Adrenal gland (tissue), 12 donors: Measurements from ENCODE around the gene ITCH. TPM values are rescaled to one million over a fixed set of nuclear protein-coding genes. Genes with fewer than 3 reads are reported as not detected.
A peak's percentile ranks its signal among the peaks of the same experiment; 100 is the strongest.
"Not testable (repeated sequence)": the region's sequence is repeated elsewhere in the genome, so short reads cannot be mapped to it uniquely, and the experiment has no call there.

ENCODE experiments used
- DNase-seq, 7 donors: peaks; one replicate each; pipeline ENCODE4 v3.0.0-alpha.2; 2019 to 2020
- H3K27ac ChIP-seq, 5 donors: fragments of 200-600 bp; sonication (generic) in 4 of 5; 1 replicate in 3 of 5; 2 replicates in 2 of 5; pipeline versions ENCODE4 v1.5.1 to v1.8.0; 2016 to 2020; ENCODE audit warnings: mild to moderate bottlenecking in 1 of 5
- H3K27me3 ChIP-seq: fragments of 200-600 bp; 2 replicates; pipeline ENCODE4 v1.8.0; 2021
- H3K36me3 ChIP-seq, 2 donors: fragments of 200-600 bp; replicated peaks in 1 of 2; 1 replicate in 1 of 2; 2 replicates in 1 of 2; pipeline versions ENCODE4 v1.5.1 to v1.8.0; 2018 to 2022
- H3K4me1 ChIP-seq, 2 donors: fragments of 200-600 bp; replicated peaks in 1 of 2; 1 replicate in 1 of 2; 2 replicates in 1 of 2; pipeline versions ENCODE4 v1.5.1 to v1.8.0; 2018 to 2021
- H3K4me3 ChIP-seq, 4 donors: fragments of 200-600 bp; sonication (generic) in 3 of 4; one replicate each; pipeline ENCODE4 v1.5.1; 2016 to 2018
- H3K9me3 ChIP-seq, 3 donors: fragments of 200-600 bp; sonication (generic) in 1 of 3; replicated peaks in 1 of 3; 1 replicate in 2 of 3; 2 replicates in 1 of 3; pipeline versions ENCODE4 v1.5.1 to v1.8.0; 2016 to 2021
- CTCF ChIP-seq, 6 experiments: fragments of 450-650 bp in 4 of 6; fragments of 200-600 bp in 2 of 6; sonication (generic) in 1 of 6; IDR thresholded peaks; 1 replicate in 5 of 6; 2 replicates in 1 of 6; pipeline versions ENCODE4 v1.5.1 to v1.8.0; 2016 to 2021; ENCODE audit warnings: antibody characterized with exemption in 6 of 6, mild to moderate bottlenecking in 2 of 6, moderate library complexity in 1 of 6
- POLR2A ChIP-seq, 2 donors: fragments of 450-650 bp; IDR thresholded peaks; one replicate each; pipeline ENCODE4 v1.6.1; 2017; ENCODE audit warnings: antibody characterized with exemption in 2 of 2, mild to moderate bottlenecking in 2 of 2, moderate library complexity in 1 of 2
- WGBS, 4 donors: extraction: QIAGEN DNeasy Blood & Tissue Kit in 2 of 4; methylation state at CpG; one replicate each; pipeline versions ENCODE4 v1.1.5 to v1.1.7; 2013 to 2017; 5-methylcytosine and 5-hydroxymethylcytosine counted together
- intact Hi-C, 2 donors: fragments of 100-400 bp; cut with DNase I; formaldehyde crosslinking; loops; one replicate each; pipeline versions ENCODE4 v1.14.1 to v1.15.0; 2022 to 2023
- polyA plus RNA-seq, 3 donors: library from polyadenylated mRNA; stranded (reverse); fragments of 200-250 nt in 2 of 3; fragments of 350-450 nt in 1 of 3; fragmentation: Illumina TruSeq in 1 of 3; extraction: RNeasy Lipid Tissue Mini Kit (QIAGEN cat#74804) in 1 of 3; gene quantifications; one replicate each; pipeline ENCODE4 v1.2.3, GENCODE V29; 2013 to 2014
- total RNA-seq, 9 donors: library from RNA; depleted of rRNA in 4 of 9; stranded (reverse); fragments of >200 nt in 4 of 9; fragments of 120-200 nt in 1 of 9; fragmentation: NEBNext Ultra II Directional in 1 of 9; extraction: Animal tissue kit (Norgen Biotek cat#: 25700) in 1 of 9; gene quantifications; one replicate each; pipeline versions ENCODE4 v1.1.0 to v1.2.4, GENCODE V29; 2013 to 2023
- donor health status: healthy with polysubstance abuse.
- donor health status: Bipolar disorder and iron deficiency.
- donor health status: DM: yes; HTN: yes; CAD: no.
- donor health status: DM: no; HTN: no; CAD: no.
- donor health status: DM: no; HTN: no; CAD: no.
- donor health status: DM: yes; HTN: yes; CAD: no.

ITCH gene
- total and polyA plus RNA-seq, 12 donors, result 5.8 to 67.6 (median 52.7) TPM

GRCh38 chr20:34403063-34403827, 40.2 kb downstream of the ITCH start:
- Histone ChIP-seq H3K9me3 (no peaks in the 10 kb centered on the region), H3K27me3 (no peaks in the 10 kb centered on the region), H3K4me1 (peaks cover 16 to 41% of the 10 kb centered on the region in 2 donors), H3K27ac (no peak overlapping the region), H3K4me3 (no peak overlapping the region), H3K36me3 (peaks cover 0 to 1% of the 10 kb centered on the region in 2 donors)
- DNase-seq, result no peak
- TF ChIP-seq POLR2A (IDR thresholded peaks at IDR 0.05) (no peak), CTCF (IDR thresholded peaks at IDR 0.05) (no peak)
- WGBS, 4 donors, result 80 to 86% (median 84%) methylated on average over 4 of the region's 4 CpGs
- intact Hi-C loops, result no loop called here

GRCh38 chr20:34403908-34404307, 40.8 kb downstream of the ITCH start:
- WGBS, 4 donors, result 76 to 86% (median 85%) methylated on average over 1 of the region's 1 CpG
- no peaks in the 10 kb centered on the region for H3K36me3 ChIP-seq
- peaks cover 16 to 41% of the 10 kb centered on the region in 2 donors for H3K4me1 ChIP-seq
- no peak for DNase-seq
- intact Hi-C loops, result no loop called here
- no peaks in the 10 kb centered on the region for H3K9me3 ChIP-seq
- H3K4me3 ChIP-seq, result no peak overlapping the region
- no peaks in the 10 kb centered on the region for H3K27me3 ChIP-seq
- H3K27ac ChIP-seq, result no peak overlapping the region
- TF ChIP-seq POLR2A (IDR thresholded peaks at IDR 0.05), result no peak
- no peak for TF ChIP-seq CTCF (IDR thresholded peaks at IDR 0.05)

- intact Hi-C loops, result no loop called here
- Histone ChIP-seq H3K4me1 (peaks cover 16 to 41% of the 10 kb centered on the region in 2 donors), H3K36me3 (peaks cover 0 to 8% of the 10 kb centered on the region in 2 donors), H3K27ac (no peak overlapping the region), H3K27me3 (no peaks in the 10 kb centered on the region), H3K4me3 (no peak overlapping the region), H3K9me3 (no peaks in the 10 kb centered on the region)
- TF ChIP-seq POLR2A (IDR thresholded peaks at IDR 0.05) (no peak), CTCF (IDR thresholded peaks at IDR 0.05) (no peak)
- WGBS, 4 donors, result 88 to 100% (median 99%) methylated on average over 1 of the region's 1 CpG
- DNase-seq, result no peak
Measured at GRCh38 chr20:34404803-34405202, 41.7 kb downstream of the ITCH start.

GRCh38 chr20:34405247-34405651, 42.2 kb downstream of the ITCH start:
- peaks cover 16 to 41% of the 10 kb centered on the region in 2 donors for H3K4me1 ChIP-seq
- H3K27me3 ChIP-seq, DNase-seq, H3K36me3 ChIP-seq, H3K27ac ChIP-seq, H3K9me3 ChIP-seq, H3K4me3 ChIP-seq, intact Hi-C loops: not testable (repeated sequence)
- 79 to 90% (median 86%) methylated on average over 10 of the region's 10 CpGs for WGBS, 4 donors

GRCh38 chr20:34405942-34406341, 42.9 kb downstream of the ITCH start:
- 78 to 95% (median 90%) methylated on average over 3 of the region's 3 CpGs for WGBS, 4 donors
- H3K27ac ChIP-seq, intact Hi-C loops, H3K4me3 ChIP-seq, H3K9me3 ChIP-seq, H3K27me3 ChIP-seq: not testable (repeated sequence)
- DNase-seq, result peak in 1 of 7 donors; percentile 17
- Histone ChIP-seq H3K36me3 (peaks cover 0 to 17% of the 10 kb centered on the region in 2 donors), H3K4me1 (peaks cover 10 to 35% of the 10 kb centered on the region in 2 donors)
